Upper lobe of left lung (tissue), 6 donors: ENCODE results near the gene CDK6. TPM values are rescaled to one million over a fixed set of nuclear protein-coding genes. Genes with fewer than 3 reads are reported as not detected.

Experiments
- ATAC-seq, 2 donors: fragments of 200-7000 bp; cut with Tn5 transposase; one replicate each; pipeline ENCODE4 v1.9.1; 2022; ENCODE audit warnings: mild to moderate bottlenecking in 2 of 2, moderate library complexity in 2 of 2; ENCODE audit not compliant: low FRiP score in 2 of 2
- DNase-seq, 2 donors: peaks; one replicate each; pipeline ENCODE4 v3.0.0-alpha.2; 2019 to 2020
- H3K27ac ChIP-seq, 4 donors: fragments of 200-600 bp; sonication (generic); one replicate each; pipeline ENCODE4 v1.5.1; 2016 to 2019
- H3K27me3 ChIP-seq, 4 donors: fragments of 200-600 bp; sonication (generic); one replicate each; pipeline ENCODE4 v1.5.1; 2017 to 2019
- H3K36me3 ChIP-seq, 4 donors: fragments of 200-600 bp; sonication (generic); one replicate each; pipeline ENCODE4 v1.5.1; 2016 to 2019
- H3K4me1 ChIP-seq, 4 donors: fragments of 200-600 bp; sonication (generic); one replicate each; pipeline ENCODE4 v1.5.1; 2018 to 2019
- H3K4me3 ChIP-seq, 4 donors: fragments of 200-600 bp; sonication (generic); one replicate each; pipeline ENCODE4 v1.5.1; 2017 to 2019; ENCODE audit warnings: mild to moderate bottlenecking in 2 of 4, moderate library complexity in 1 of 4
- H3K9me3 ChIP-seq, 4 donors: fragments of 200-600 bp; sonication (generic); one replicate each; pipeline ENCODE4 v1.5.1; 2018 to 2019
- EP300 ChIP-seq, 4 donors: sonication (generic); formaldehyde crosslinking; IDR thresholded peaks; one replicate each; pipeline ENCODE4 v1.5.1; 2017; ENCODE audit warnings: antibody characterized with exemption in 4 of 4, control low read depth in 2 of 4
- POLR2A ChIP-seq, 4 donors: fragments of 450-650 bp; IDR thresholded peaks; one replicate each; pipeline ENCODE4 v1.5.1; 2016 to 2017; ENCODE audit warnings: antibody characterized with exemption in 4 of 4, mild to moderate bottlenecking in 2 of 4
- POLR2AphosphoS5 ChIP-seq, 2 donors: sonication (generic); formaldehyde crosslinking; IDR thresholded peaks; one replicate each; pipeline ENCODE4 v1.5.1; 2017; ENCODE audit warnings: antibody characterized with exemption in 2 of 2
- WGBS, 2 donors: methylation state at CpG; one replicate each; pipeline ENCODE4 v1.1.5; 2017 to 2018; 5-methylcytosine and 5-hydroxymethylcytosine counted together
- total RNA-seq, 6 donors: library from RNA; depleted of rRNA in 4 of 6; stranded (reverse); fragments of >200 nt in 4 of 6; gene quantifications; one replicate each; pipeline versions ENCODE4 v1.1.0 to v1.2.1, GENCODE V29; 2016 to 2021
- TF ChIP-seq, protein P1 (sequence below), 6 experiments: fragments of 450-650 bp in 4 of 6; fragments of 200-600 bp in 2 of 6; sonication (generic) in 2 of 6; IDR thresholded peaks; one replicate each; pipeline ENCODE4 v1.5.1; 2016 to 2019; ENCODE audit warnings: antibody characterized with exemption in 6 of 6
- donor health status: DM: no; HTN: no; CAD: no; lungs with moderate emphysema.
- donor health status: DM: no; HTN: yes; CAD: no; lungs with severe emphysema.

The CDK6 gene
- total RNA-seq, 6 donors from 2014 or later, result 15.7 to 26.9 (median 19.9) TPM

GRCh38 chr7:92665926-92666325 lies 170.4 kb downstream of the CDK6 start:
- H3K4me1 ChIP-seq, result no peaks in the 10 kb centered on the region
- no peaks in the 10 kb centered on the region for H3K27me3 ChIP-seq
- no peak for ATAC-seq
- TF ChIP-seq POLR2AphosphoS5 (IDR thresholded peaks at IDR 0.05) (no peak), POLR2A (IDR thresholded peaks at IDR 0.05) (no peak), EP300 (IDR thresholded peaks at IDR 0.05) (no peak)
- TF ChIP-seq, protein P1, sequence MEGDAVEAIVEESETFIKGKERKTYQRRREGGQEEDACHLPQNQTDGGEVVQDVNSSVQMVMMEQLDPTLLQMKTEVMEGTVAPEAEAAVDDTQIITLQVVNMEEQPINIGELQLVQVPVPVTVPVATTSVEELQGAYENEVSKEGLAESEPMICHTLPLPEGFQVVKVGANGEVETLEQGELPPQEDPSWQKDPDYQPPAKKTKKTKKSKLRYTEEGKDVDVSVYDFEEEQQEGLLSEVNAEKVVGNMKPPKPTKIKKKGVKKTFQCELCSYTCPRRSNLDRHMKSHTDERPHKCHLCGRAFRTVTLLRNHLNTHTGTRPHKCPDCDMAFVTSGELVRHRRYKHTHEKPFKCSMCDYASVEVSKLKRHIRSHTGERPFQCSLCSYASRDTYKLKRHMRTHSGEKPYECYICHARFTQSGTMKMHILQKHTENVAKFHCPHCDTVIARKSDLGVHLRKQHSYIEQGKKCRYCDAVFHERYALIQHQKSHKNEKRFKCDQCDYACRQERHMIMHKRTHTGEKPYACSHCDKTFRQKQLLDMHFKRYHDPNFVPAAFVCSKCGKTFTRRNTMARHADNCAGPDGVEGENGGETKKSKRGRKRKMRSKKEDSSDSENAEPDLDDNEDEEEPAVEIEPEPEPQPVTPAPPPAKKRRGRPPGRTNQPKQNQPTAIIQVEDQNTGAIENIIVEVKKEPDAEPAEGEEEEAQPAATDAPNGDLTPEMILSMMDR (IDR thresholded peaks at IDR 0.05), result no peak
- H3K36me3 ChIP-seq, result peaks cover 0 to 6% (median 0%) of the 10 kb centered on the region in 4 donors
- H3K9me3 ChIP-seq, result no peaks in the 10 kb centered on the region
- no peak for DNase-seq
- H3K27ac ChIP-seq, result no peak overlapping the region
- no peak overlapping the region for H3K4me3 ChIP-seq
- whole genome bisulfite sequencing, 2 donors, result 91 to 94% methylated on average over 2 of the region's 2 CpGs

- Histone ChIP-seq H3K9me3 (no peaks in the 10 kb centered on the region), H3K4me1 (no peaks in the 10 kb centered on the region), H3K27ac (no peak overlapping the region), H3K27me3 (no peaks in the 10 kb centered on the region), H3K36me3 (no peaks in the 10 kb centered on the region), H3K4me3 (no peak overlapping the region)
- DNase-seq (no peak), ATAC-seq (no peak)
- WGBS, 2 donors, result 97% methylated on average over 1 of the region's 1 CpG
- TF ChIP-seq, protein P1 (IDR thresholded peaks at IDR 0.05), result no peak
- TF ChIP-seq POLR2A (IDR thresholded peaks at IDR 0.05), result no peak
- TF ChIP-seq POLR2AphosphoS5 (IDR thresholded peaks at IDR 0.05), result no peak
- no peak for TF ChIP-seq EP300 (IDR thresholded peaks at IDR 0.05)
Observed at GRCh38 chr7:92661651-92662050, 174.7 kb downstream of the CDK6 start.

- Histone ChIP-seq H3K4me1 (no peaks in the 10 kb centered on the region), H3K27me3 (no peaks in the 10 kb centered on the region), H3K27ac (no peak overlapping the region), H3K4me3 (no peak overlapping the region), H3K36me3 (no peaks in the 10 kb centered on the region), H3K9me3 (no peaks in the 10 kb centered on the region)
- DNase-seq, result no peak
- TF ChIP-seq EP300 (IDR thresholded peaks at IDR 0.05) (no peak), POLR2A (IDR thresholded peaks at IDR 0.05) (no peak)
- TF ChIP-seq, protein P1 (IDR thresholded peaks at IDR 0.05), result no peak
- no peak for ATAC-seq
- 92 to 96% methylated on average over 4 of the region's 4 CpGs for WGBS, 2 donors
Observed at GRCh38 chr7:92658671-92659070, 177.7 kb downstream of the CDK6 start.

DNA sequence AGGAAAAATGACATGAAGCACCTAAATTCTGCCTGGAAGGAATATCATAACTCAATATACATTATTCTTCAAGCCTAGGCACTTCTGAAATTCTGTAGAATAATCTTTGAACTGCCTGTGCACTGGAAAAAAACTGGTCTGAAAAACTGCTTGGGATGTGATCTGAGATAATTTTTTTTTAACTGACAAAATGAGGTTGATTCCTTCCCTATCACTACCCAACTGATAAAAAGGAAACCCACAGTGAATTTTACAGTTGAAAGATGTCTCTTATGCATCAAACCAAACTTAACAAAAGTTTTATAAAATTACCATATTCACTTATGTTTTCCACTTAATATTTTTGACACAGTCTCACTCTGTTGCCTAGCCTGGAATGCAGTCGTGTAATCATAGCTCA lies 179.0 kb downstream of the CDK6 start:
- no peak overlapping the region for H3K27ac ChIP-seq
- H3K9me3 ChIP-seq, result no peaks in the 10 kb centered on the region
- no peaks in the 10 kb centered on the region for H3K27me3 ChIP-seq
- 84 to 95% methylated on average over 1 of the region's 1 CpG for WGBS, 2 donors
- H3K4me3 ChIP-seq, result no peak overlapping the region
- ATAC-seq (no peak), DNase-seq (no peak)
- no peaks in the 10 kb centered on the region for H3K4me1 ChIP-seq
- no peaks in the 10 kb centered on the region for H3K36me3 ChIP-seq
- no peak for TF ChIP-seq EP300 (IDR thresholded peaks at IDR 0.05)

DNA sequence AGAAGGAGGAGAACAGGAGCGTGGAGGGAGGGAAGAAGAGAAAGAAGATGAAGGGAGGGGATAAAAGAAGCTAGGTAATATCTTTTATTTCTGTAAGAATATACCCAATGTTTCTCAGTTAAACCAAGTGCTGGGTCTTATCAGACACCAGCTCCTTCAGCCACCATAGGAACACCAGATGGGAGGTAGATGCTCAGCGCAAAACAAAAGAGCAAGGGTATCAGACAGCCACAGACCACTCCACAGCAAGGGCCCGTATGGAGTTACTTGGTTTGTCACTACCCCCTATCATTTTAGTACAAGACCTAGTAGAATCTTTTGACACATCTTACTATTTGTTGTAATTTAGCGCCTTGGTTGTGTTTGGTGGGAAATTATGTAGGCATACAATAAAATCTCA lies 180.3 kb downstream of the CDK6 start:
- Histone ChIP-seq H3K9me3 (no peaks in the 10 kb centered on the region), H3K4me1 (no peaks in the 10 kb centered on the region), H3K27ac (no peak overlapping the region), H3K4me3 (no peak overlapping the region), H3K27me3 (no peaks in the 10 kb centered on the region), H3K36me3 (no peaks in the 10 kb centered on the region)
- TF ChIP-seq, protein P1 (IDR thresholded peaks at IDR 0.05), result no peak
- no peak for TF ChIP-seq POLR2AphosphoS5 (IDR thresholded peaks at IDR 0.05)
- TF ChIP-seq EP300 (IDR thresholded peaks at IDR 0.05), result no peak
- no peak for TF ChIP-seq POLR2A (IDR thresholded peaks at IDR 0.05)
- DNase-seq, result no peak
- 91 to 99% methylated on average over 4 of the region's 4 CpGs for WGBS, 2 donors
- no peak for ATAC-seq
